CD8-positive, alpha-beta memory T cell (primary cell): ENCODE data around the gene GPRIN1. TPM values are rescaled to one million over a fixed set of nuclear protein-coding genes. Genes with fewer than 3 reads are reported as not detected.
A peak's percentile ranks its signal among the peaks of the same experiment; 100 is the strongest.

Experiments used
- CTCF ChIA-PET: fragments of 350-600 bp; sonication (Branson Sonifier 250); formaldehyde crosslinking; loops from one replicate; lab custom pipeline; 2021; ENCODE audit warnings: antibody characterized with exemption; lab: Charles Lee
- POLR2A ChIA-PET: fragments of 350-600 bp; sonication (Branson Sonifier 250); formaldehyde crosslinking; loops from one replicate; lab custom pipeline; 2021; ENCODE audit warnings: antibody characterized with exemption; lab: Charles Lee
- DNase-seq, 5 donors: peaks; one replicate each; pipeline versions ENCODE4 v3.0.0 to v3.0.0-alpha.2; 2020 to 2022; ENCODE audit warnings: mixed read lengths in 1 of 5
- H3K27ac ChIP-seq: one replicate; pipeline ENCODE4 v1.7.0; 2013; ENCODE audit warnings: low read depth, mild to moderate bottlenecking, low read length, moderate library complexity
- H3K27me3 ChIP-seq: 2 replicates; pipeline ENCODE4 v1.7.0; 2013; ENCODE audit warnings: low read length, mild to moderate bottlenecking; ENCODE audit not compliant: insufficient read depth, poor library complexity, severe bottlenecking
- H3K36me3 ChIP-seq: 2 replicates; pipeline ENCODE4 v1.7.0; 2013; ENCODE audit warnings: mild to moderate bottlenecking, low read length, moderate library complexity; ENCODE audit not compliant: insufficient read depth
- H3K4me1 ChIP-seq: 2 replicates; pipeline ENCODE4 v1.7.0; 2013; ENCODE audit warnings: mild to moderate bottlenecking, low read length, moderate library complexity; ENCODE audit not compliant: insufficient read depth
- H3K4me3 ChIP-seq: 2 replicates; pipeline ENCODE4 v1.7.0; 2013; ENCODE audit warnings: mild to moderate bottlenecking, low read length
- H3K9me3 ChIP-seq: 2 replicates; pipeline ENCODE4 v1.7.0; 2013; ENCODE audit warnings: mild to moderate bottlenecking, low read length
- H3K27ac Mint-ChIP-seq, 8 donors: one replicate each; pipeline ENCODE4 v1.8.0; 2020 to 2021; ENCODE audit warnings: mixed read lengths in 8 of 8, mild to moderate bottlenecking in 6 of 8, inconsistent platforms in 3 of 8, moderate library complexity in 3 of 8
- H3K27me3 Mint-ChIP-seq, 2 donors: one replicate each; pipeline ENCODE4 v1.8.0; 2020 to 2021; ENCODE audit warnings: mixed read lengths in 2 of 2, mild to moderate bottlenecking in 1 of 2, moderate library complexity in 1 of 2
- H3K36me3 Mint-ChIP-seq, 3 donors: one replicate each; pipeline ENCODE4 v1.8.0; 2020 to 2021; ENCODE audit warnings: mixed read lengths in 3 of 3, inconsistent platforms in 1 of 3, mild to moderate bottlenecking in 1 of 3
- H3K4me1 Mint-ChIP-seq, 3 donors: one replicate each; pipeline ENCODE4 v1.8.0; 2020 to 2021; ENCODE audit warnings: mixed read lengths in 3 of 3, inconsistent platforms in 1 of 3, mild to moderate bottlenecking in 1 of 3
- H3K4me3 Mint-ChIP-seq, 7 donors: one replicate each; pipeline ENCODE4 v1.8.0; 2020 to 2021; ENCODE audit warnings: mixed read lengths in 7 of 7, mild to moderate bottlenecking in 6 of 7, moderate library complexity in 4 of 7, inconsistent platforms in 2 of 7
- H3K9me3 Mint-ChIP-seq, 5 donors: one replicate each; pipeline ENCODE4 v1.8.0; 2020 to 2022; ENCODE audit warnings: mixed read lengths in 5 of 5, mild to moderate bottlenecking in 3 of 5, moderate library complexity in 2 of 5, inconsistent platforms in 1 of 5
- polyA plus RNA-seq: library from polyadenylated mRNA; unstranded; fragments of 300-500 nt; fragmentation: Illumina TruSeq; gene quantifications from one replicate; pipeline ENCODE4 v1.2.3, GENCODE V29; 2021
- total RNA-seq, 2 experiments: library from RNA; stranded (reverse); gene quantifications; one replicate each; pipeline ENCODE4 v1.2.3, GENCODE V29; 2021

Gene GPRIN1
- total and polyA plus RNA-seq, 3 experiments from 2014 or later, result 0.43 to 2.7 (median 2.3) TPM

DNA sequence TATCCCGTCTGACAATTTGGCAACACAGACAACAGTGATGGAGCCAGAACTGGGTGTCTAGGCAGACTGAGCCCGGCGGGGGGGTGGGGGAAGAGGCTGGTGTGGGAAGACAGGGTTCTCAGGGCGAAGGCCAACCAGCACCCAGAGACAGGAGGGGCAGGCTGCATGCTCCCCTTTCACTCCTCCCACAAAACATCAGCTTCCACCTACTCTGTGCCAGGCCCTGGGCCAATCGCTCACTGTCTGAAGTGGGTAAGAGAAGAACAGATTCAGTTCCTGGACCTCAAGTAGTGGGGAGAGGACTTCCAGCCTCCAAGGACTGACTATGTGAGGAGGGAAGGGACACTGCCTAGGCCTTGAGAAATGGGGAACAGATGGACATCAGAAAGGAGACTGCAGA, 17.6 kb upstream of the GPRIN1 start:
- no peaks in the 10 kb centered on the region for H3K9me3 Mint-ChIP-seq
- peak overlapping the region in 2 of 7 donors; percentile 19 to 83 for H3K4me3 Mint-ChIP-seq
- Histone ChIP-seq H3K27ac (no peak overlapping the region), H3K9me3 (no peaks in the 10 kb centered on the region), H3K36me3 (no peaks in the 10 kb centered on the region), H3K4me1 (peaks cover 6% of the 10 kb centered on the region), H3K27me3 (peaks cover 35% of the 10 kb centered on the region), H3K4me3 (no peak overlapping the region)
- peaks cover 7 to 23% (median 14%) of the 10 kb centered on the region in 3 donors for H3K4me1 Mint-ChIP-seq
- ChIA-PET POLR2A (no interaction called here), CTCF (no interaction called here)
- no peak for DNase-seq
- peaks cover 0 to 2% (median 0%) of the 10 kb centered on the region in 3 donors for H3K36me3 Mint-ChIP-seq
- peak overlapping the region in 2 of 8 donors; percentile 8 to 52 for H3K27ac Mint-ChIP-seq
- peaks cover 25 to 63% of the 10 kb centered on the region in 2 donors for H3K27me3 Mint-ChIP-seq

DNA sequence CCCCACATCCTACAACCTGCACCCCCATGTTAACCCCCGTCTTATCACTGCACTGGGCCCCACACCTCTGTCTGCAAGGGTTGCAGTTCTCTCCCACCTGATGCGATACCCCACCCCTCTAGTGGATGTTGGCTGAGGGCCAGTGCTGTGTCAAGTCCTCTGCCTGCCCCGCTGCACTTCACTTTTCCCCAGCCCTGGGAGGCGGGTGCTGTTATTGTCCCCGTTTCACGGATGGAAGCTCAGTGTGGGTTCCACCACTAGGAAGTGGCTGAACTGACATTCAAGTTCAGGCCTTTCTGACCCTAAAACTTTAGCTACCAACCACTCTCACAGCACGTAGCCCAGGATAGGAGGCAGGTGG, 16.9 kb upstream of the GPRIN1 start:
- Histone ChIP-seq H3K9me3 (no peaks in the 10 kb centered on the region), H3K27ac (no peak overlapping the region), H3K27me3 (peaks cover 38% of the 10 kb centered on the region), H3K4me1 (peaks cover 6% of the 10 kb centered on the region), H3K36me3 (no peaks in the 10 kb centered on the region), H3K4me3 (no peak overlapping the region)
- no peak for DNase-seq
- peaks cover 28 to 63% of the 10 kb centered on the region in 2 donors for H3K27me3 Mint-ChIP-seq
- H3K9me3 Mint-ChIP-seq, result no peaks in the 10 kb centered on the region
- H3K4me1 Mint-ChIP-seq, result peaks cover 7 to 23% (median 14%) of the 10 kb centered on the region in 3 donors
- H3K4me3 Mint-ChIP-seq, result peak overlapping the region in 1 of 7 donors; percentile 37
- H3K36me3 Mint-ChIP-seq, result peaks cover 0 to 2% (median 0%) of the 10 kb centered on the region in 3 donors
- POLR2A ChIA-PET, result no interaction called here
- CTCF ChIA-PET, result no interaction called here
- H3K27ac Mint-ChIP-seq, result no peak overlapping the region

- H3K27me3 ChIP-seq, result peaks cover 36% of the 10 kb centered on the region
- Mint-ChIP-seq H3K9me3 (no peaks in the 10 kb centered on the region), H3K27ac (no peak overlapping the region), H3K4me3 (peak overlapping the region in 1 of 7 donors; percentile 37), H3K27me3 (peaks cover 25 to 62% of the 10 kb centered on the region in 2 donors), H3K4me1 (peaks cover 7 to 23% (median 14%) of the 10 kb centered on the region in 3 donors), H3K36me3 (peaks cover 0 to 2% (median 0%) of the 10 kb centered on the region in 3 donors)
- no peaks in the 10 kb centered on the region for H3K9me3 ChIP-seq
- no peak overlapping the region for H3K4me3 ChIP-seq
- ChIA-PET CTCF (interaction anchor here (1.4 kb wide), 1 partner anchor 35 kb away, joined by 4 read pairs; no protein-coding TSS in a partner anchor), POLR2A (no interaction called here)
- no peak overlapping the region for H3K27ac ChIP-seq
- no peaks in the 10 kb centered on the region for H3K36me3 ChIP-seq
- H3K4me1 ChIP-seq, result peaks cover 6% of the 10 kb centered on the region
- no peak for DNase-seq
These were observed 16.3 kb upstream of the GPRIN1 start for GRCh38 chr5:176625966-176626875.

DNA sequence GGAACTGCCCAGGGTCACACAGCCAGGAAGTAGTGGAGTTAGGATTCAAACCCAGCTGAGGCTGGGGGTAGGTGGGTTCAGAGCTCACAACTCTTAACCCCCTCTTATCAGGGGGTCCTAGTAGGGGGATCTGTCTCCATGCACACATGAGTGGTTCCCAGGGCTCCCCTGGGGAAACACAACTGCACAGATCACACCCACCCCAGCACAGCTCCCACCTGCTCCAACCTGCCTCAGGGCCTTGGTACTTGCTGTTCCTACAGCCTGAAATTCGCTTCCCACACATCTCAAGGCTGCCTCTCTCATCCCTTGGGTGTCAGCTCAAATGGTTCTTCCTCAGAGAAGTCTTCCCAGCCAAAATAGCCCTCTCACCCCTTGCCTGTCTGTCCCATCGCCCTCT, 15.6 kb upstream of the GPRIN1 start:
- no peaks in the 10 kb centered on the region for H3K36me3 ChIP-seq
- no peaks in the 10 kb centered on the region for H3K9me3 ChIP-seq
- peaks cover 1% of the 10 kb centered on the region for H3K4me1 ChIP-seq
- Mint-ChIP-seq H3K4me3 (no peak overlapping the region), H3K36me3 (peaks cover 0 to 2% (median 0%) of the 10 kb centered on the region in 3 donors), H3K4me1 (peaks cover 5 to 20% (median 10%) of the 10 kb centered on the region in 3 donors), H3K27me3 (peaks cover 23 to 61% of the 10 kb centered on the region in 2 donors), H3K9me3 (no peaks in the 10 kb centered on the region), H3K27ac (no peak overlapping the region)
- peaks cover 35% of the 10 kb centered on the region for H3K27me3 ChIP-seq
- H3K27ac ChIP-seq, result no peak overlapping the region
- POLR2A ChIA-PET, result no interaction called here
- DNase-seq, result no peak
- CTCF ChIA-PET, result interaction anchor here (1.4 kb wide), 1 partner anchor 35 kb away, joined by 4 read pairs; no protein-coding TSS in a partner anchor
- no peak overlapping the region for H3K4me3 ChIP-seq

- no peak overlapping the region for H3K4me3 ChIP-seq
- H3K4me1 Mint-ChIP-seq, result peaks cover 9 to 23% (median 15%) of the 10 kb centered on the region in 3 donors
These were observed 15.0 kb upstream of the GPRIN1 start for GRCh38 chr5:176624938-176625337.

DNA sequence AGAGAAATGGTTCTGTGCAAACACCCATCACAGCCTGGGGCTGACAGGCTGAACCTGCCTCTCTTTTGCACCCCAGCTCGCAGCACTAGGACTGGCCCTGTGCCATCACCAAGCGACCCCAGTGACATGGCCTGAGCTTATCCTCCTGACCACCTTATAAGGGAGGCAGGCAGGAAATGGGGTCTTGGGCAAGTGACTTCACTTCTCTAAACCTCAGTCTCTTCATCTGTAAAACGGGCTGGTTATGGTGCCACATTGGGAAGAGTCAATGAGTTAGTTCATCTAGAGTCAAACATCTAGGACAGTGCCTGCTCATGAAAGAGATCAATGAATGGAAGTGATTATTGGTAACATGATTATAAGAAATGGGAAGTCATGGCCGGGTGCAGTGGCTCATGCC, 14.2 kb upstream of the GPRIN1 start:
- no peak overlapping the region for H3K27ac ChIP-seq
- CTCF ChIA-PET, result no interaction called here

More at GRCh38 chr5:176624938-176625337, 15.0 kb upstream of the GPRIN1 start:
- Mint-ChIP-seq H3K4me3 (no peak overlapping the region), H3K27me3 (peaks cover 28 to 66% of the 10 kb centered on the region in 2 donors), H3K27ac (no peak overlapping the region), H3K9me3 (no peaks in the 10 kb centered on the region), H3K36me3 (peaks cover 0 to 2% (median 0%) of the 10 kb centered on the region in 3 donors)
- ChIA-PET POLR2A (no interaction called here), CTCF (no interaction called here)
- Histone ChIP-seq H3K9me3 (no peaks in the 10 kb centered on the region), H3K4me1 (no peaks in the 10 kb centered on the region), H3K27ac (no peak overlapping the region), H3K27me3 (peaks cover 37% of the 10 kb centered on the region), H3K36me3 (no peaks in the 10 kb centered on the region)
- DNase-seq, result no peak

DNA sequence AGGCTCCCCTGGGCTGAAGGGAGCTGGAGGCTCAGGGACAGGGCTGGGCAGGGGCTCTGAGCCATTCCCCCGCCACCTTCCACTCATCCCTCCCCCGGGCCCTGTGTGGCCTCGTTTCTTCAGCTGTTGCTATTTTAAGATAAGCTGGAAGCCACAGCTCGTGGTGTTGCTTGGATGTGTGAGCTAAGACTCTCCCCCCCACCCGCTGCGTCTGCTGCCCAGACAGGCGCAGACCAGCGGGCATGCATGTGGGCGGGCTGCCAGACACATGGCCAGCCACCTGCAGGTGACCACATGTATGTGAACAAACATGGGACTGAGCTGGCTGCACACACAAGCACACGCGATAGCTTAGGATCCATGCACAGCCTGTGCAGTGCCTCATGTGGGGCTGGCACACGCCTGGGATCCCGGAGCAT, 11.7 kb upstream of the GPRIN1 start:
- H3K27ac Mint-ChIP-seq, result no peak overlapping the region
- no peak overlapping the region for H3K4me3 Mint-ChIP-seq
- CTCF ChIA-PET, result interaction anchor here (1.0 to 1.7 kb wide), 8 partner anchors 8 to 205 kb away, joined by 3 to 7 read pairs (median 3); partner anchors contain the start of genes EIF4E1B, FAF2, SNCB and TSPAN17
- peaks cover 34 to 68% of the 10 kb centered on the region in 2 donors for H3K27me3 Mint-ChIP-seq
- Histone ChIP-seq H3K4me1 (peaks cover 11% of the 10 kb centered on the region), H3K27ac (no peak overlapping the region), H3K4me3 (no peak overlapping the region), H3K9me3 (no peaks in the 10 kb centered on the region), H3K36me3 (no peaks in the 10 kb centered on the region), H3K27me3 (peaks cover 35% of the 10 kb centered on the region)
- H3K36me3 Mint-ChIP-seq, result no peaks in the 10 kb centered on the region
- no peak for DNase-seq
- POLR2A ChIA-PET, result no interaction called here
- peaks cover 10 to 22% (median 12%) of the 10 kb centered on the region in 3 donors for H3K4me1 Mint-ChIP-seq
- no peaks in the 10 kb centered on the region for H3K9me3 Mint-ChIP-seq

More for the DNA sequence above, 14.2 kb upstream of the GPRIN1 start:
- H3K4me3 ChIP-seq, result no peak overlapping the region
- H3K27me3 Mint-ChIP-seq, result peaks cover 33 to 69% of the 10 kb centered on the region in 2 donors
- H3K27me3 ChIP-seq, result peaks cover 36% of the 10 kb centered on the region
- H3K36me3 ChIP-seq, result no peaks in the 10 kb centered on the region
- H3K9me3 ChIP-seq, result no peaks in the 10 kb centered on the region
- no peak for DNase-seq
- H3K27ac Mint-ChIP-seq, result no peak overlapping the region
- peaks cover 0 to 2% (median 0%) of the 10 kb centered on the region in 3 donors for H3K36me3 Mint-ChIP-seq
- no peaks in the 10 kb centered on the region for H3K9me3 Mint-ChIP-seq
- no peak overlapping the region for H3K4me3 Mint-ChIP-seq
- H3K4me1 Mint-ChIP-seq, result peaks cover 12 to 24% (median 13%) of the 10 kb centered on the region in 3 donors
- POLR2A ChIA-PET, result no interaction called here
- peaks cover 6% of the 10 kb centered on the region for H3K4me1 ChIP-seq
